HepG2 (cell line): ENCODE measurements around the gene RAD51D. TPM values are rescaled to one million over a fixed set of nuclear protein-coding genes. Genes with fewer than 3 reads are reported as not detected.

Experiments
- ESRRA ChIP-seq: sonication (generic); formaldehyde crosslinking; IDR thresholded peaks from 2 replicates; pipeline ENCODE4 v1.5.1; 2020; ENCODE audit warnings: mild to moderate bottlenecking, low read depth, missing genetic modification reagents
- HCFC1 ChIP-seq: fragments of 150-350 bp; IDR thresholded peaks from 2 replicates; pipeline ENCODE4 v1.6.1; 2014; ENCODE audit warnings: low read depth, low read length
- JUN ChIP-seq: sonication (generic); formaldehyde crosslinking; IDR thresholded peaks from 2 replicates; pipeline ENCODE4 v1.4.0; 2020; ENCODE audit warnings: mild to moderate bottlenecking, missing genetic modification reagents
- KMT2A ChIP-seq: sonication (generic); formaldehyde crosslinking; IDR thresholded peaks from 2 replicates; pipeline ENCODE4 v1.4.0; 2020; ENCODE audit warnings: missing genetic modification reagents
- MXI1 ChIP-seq: IDR thresholded peaks from 3 replicates; pipeline ENCODE4 v1.6.1; 2012; ENCODE audit warnings: low read depth, low read length, inconsistent platforms, borderline replicate concordance
- MZF1 ChIP-seq: sonication (generic); formaldehyde crosslinking; IDR thresholded peaks from 2 replicates; pipeline ENCODE4 v1.8.1; 2023; ENCODE audit warnings: mild to moderate bottlenecking, missing genetic modification reagents, borderline replicate concordance
- NCOA2 ChIP-seq: sonication (generic); formaldehyde crosslinking; IDR thresholded peaks from 2 replicates; pipeline ENCODE4 v1.8.0; 2022; ENCODE audit warnings: inconsistent platforms
- NRL ChIP-seq: sonication (generic); formaldehyde crosslinking; IDR thresholded peaks from 2 replicates; pipeline ENCODE4 v1.5.0; 2020; ENCODE audit warnings: missing genetic modification reagents, mild to moderate bottlenecking, moderate library complexity, borderline replicate concordance
- POLR2A ChIP-seq, 2 experiments: IDR thresholded peaks; 2 replicates each; pipeline ENCODE4 v1.6.1; 2011; ENCODE audit warnings: low read depth in 2 of 2, low read length in 2 of 2, mild to moderate bottlenecking in 1 of 2, moderate library complexity in 1 of 2; ENCODE audit not compliant: insufficient read depth in 1 of 2
- POLR2G ChIP-seq: fragments of 200-400 bp; formaldehyde crosslinking; IDR thresholded peaks from 2 replicates; pipeline ENCODE4 v1.6.1; 2018; ENCODE audit warnings: mild to moderate bottlenecking, low read depth, low read length, moderate library complexity
- RAD51 ChIP-seq: fragments of 450-650 bp; IDR thresholded peaks from 2 replicates; pipeline ENCODE4 v1.6.1; 2016; ENCODE audit warnings: borderline replicate concordance
- SMYD3 ChIP-seq: sonication (generic); formaldehyde crosslinking; IDR thresholded peaks from 2 replicates; pipeline ENCODE4 v1.8.1; 2023; ENCODE audit warnings: mild to moderate bottlenecking, missing genetic modification reagents
- SOX5 ChIP-seq: IDR thresholded peaks from 2 replicates; pipeline ENCODE4 v1.6.1; 2016; ENCODE audit warnings: borderline replicate concordance
- SYNCRIP ChIP-seq: fragments of 200-400 bp; formaldehyde crosslinking; IDR thresholded peaks from 2 replicates; pipeline ENCODE4 v1.6.1; 2018; ENCODE audit warnings: mild to moderate bottlenecking, low read depth, low read length; ENCODE audit not compliant: insufficient read depth
- ZFP90 ChIP-seq: sonication (generic); formaldehyde crosslinking; IDR thresholded peaks from 2 replicates; pipeline ENCODE4 v1.8.0; 2022; ENCODE audit warnings: missing genetic modification reagents, mild to moderate bottlenecking, inconsistent platforms, borderline replicate concordance
- ZMYM4 ChIP-seq: sonication (generic); formaldehyde crosslinking; IDR thresholded peaks from 2 replicates; pipeline ENCODE4 v1.8.1; 2023; ENCODE audit warnings: mild to moderate bottlenecking, missing genetic modification reagents
- ZNF230 ChIP-seq: sonication (generic); formaldehyde crosslinking; IDR thresholded peaks from 2 replicates; pipeline ENCODE4 v1.4.0; 2020; ENCODE audit warnings: mild to moderate bottlenecking, missing genetic modification reagents
- ZNF709 ChIP-seq: sonication (generic); formaldehyde crosslinking; IDR thresholded peaks from 2 replicates; pipeline ENCODE4 v1.5.0; 2020; ENCODE audit warnings: mild to moderate bottlenecking, missing genetic modification reagents
- polyA plus RNA-seq, 8 experiments: library from polyadenylated mRNA; depleted of rRNA in 3 of 8; stranded (reverse) in 7 of 8; unstranded in 1 of 8; fragments of >200 nt; fragmentation: Illumina TruSeq in 4 of 8; extraction: Trizol in 4 of 8; gene quantifications; 2 replicates each; pipeline versions ENCODE4 v1.2.1 to v1.2.3, GENCODE V29; 2011 to 2016; ENCODE audit warnings: low read depth in 4 of 8, missing spikeins in 1 of 8, mixed read lengths in 1 of 8; ENCODE audit not compliant: insufficient read depth in 1 of 8
- total RNA-seq, 5 experiments: library from RNA; depleted of rRNA; stranded (reverse); fragments of >200 nt; fragmentation: Illumina TruSeq; extraction: Trizol; gene quantifications; 2 replicates each; pipeline ENCODE4 v1.2.3, GENCODE V29; 2016; ENCODE audit warnings: low read depth in 1 of 5
- TF ChIP-seq, protein P1 (sequence below): sonication (generic); formaldehyde crosslinking; IDR thresholded peaks from 2 replicates; pipeline ENCODE4 v1.4.0; 2020; ENCODE audit warnings: missing genetic modification reagents, borderline replicate concordance
- TF ChIP-seq, protein P2 (sequence below): sonication (generic); formaldehyde crosslinking; IDR thresholded peaks from 2 replicates; pipeline ENCODE4 v1.8.0; 2022; ENCODE audit warnings: mild to moderate bottlenecking, missing genetic modification reagents; ENCODE audit not compliant: insufficient replicate concordance
- TF ChIP-seq, protein P3 (sequence below): sonication (generic); formaldehyde crosslinking; IDR thresholded peaks from 2 replicates; pipeline ENCODE4 v1.4.0; 2020; ENCODE audit warnings: missing genetic modification reagents, low read depth, mild to moderate bottlenecking, borderline replicate concordance
- TF ChIP-seq, protein P4 (sequence below): sonication (generic); formaldehyde crosslinking; IDR thresholded peaks from 2 replicates; pipeline ENCODE4 v1.4.0; 2020; ENCODE audit warnings: missing genetic modification reagents, mild to moderate bottlenecking, borderline replicate concordance
- TF ChIP-seq, protein P5 (sequence below): sonication (generic); formaldehyde crosslinking; IDR thresholded peaks from 2 replicates; pipeline ENCODE4 v1.5.0; 2020; ENCODE audit warnings: mild to moderate bottlenecking, missing genetic modification reagents

The RAD51D gene
- total and polyA plus RNA-seq, 2 of the 13 experiments (the other 11 are each of a cell fraction or from before 2014, with no cell fraction given) = 6.7 to 13.1 TPM

DNA sequence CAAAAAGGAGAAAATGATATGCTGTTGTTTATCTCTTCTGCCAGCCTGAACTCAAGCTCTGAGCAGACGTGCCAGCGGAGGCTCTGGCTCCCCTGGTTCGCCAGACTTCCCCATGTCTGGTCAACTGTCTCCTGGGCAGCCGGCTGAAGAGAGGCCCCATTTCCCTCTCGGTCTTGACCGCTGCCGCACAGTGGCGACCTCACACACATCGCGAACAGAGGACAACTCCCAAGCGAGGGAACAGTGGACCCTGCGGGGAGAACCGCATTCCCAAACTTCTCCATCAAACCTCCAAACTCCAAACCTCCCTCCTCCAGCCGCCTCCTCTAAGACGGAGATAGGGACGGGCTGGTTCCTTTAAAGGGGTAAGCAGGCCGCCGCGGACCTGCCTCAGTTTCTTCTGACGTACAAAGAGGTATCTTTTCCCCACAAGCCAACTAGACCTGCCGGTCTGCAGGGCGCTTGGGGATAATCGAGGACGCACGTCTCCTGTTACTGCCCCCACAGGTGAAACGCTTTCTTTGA, 31.2 kb downstream of the RAD51D start (continued):
- TF ChIP-seq, protein P1, sequence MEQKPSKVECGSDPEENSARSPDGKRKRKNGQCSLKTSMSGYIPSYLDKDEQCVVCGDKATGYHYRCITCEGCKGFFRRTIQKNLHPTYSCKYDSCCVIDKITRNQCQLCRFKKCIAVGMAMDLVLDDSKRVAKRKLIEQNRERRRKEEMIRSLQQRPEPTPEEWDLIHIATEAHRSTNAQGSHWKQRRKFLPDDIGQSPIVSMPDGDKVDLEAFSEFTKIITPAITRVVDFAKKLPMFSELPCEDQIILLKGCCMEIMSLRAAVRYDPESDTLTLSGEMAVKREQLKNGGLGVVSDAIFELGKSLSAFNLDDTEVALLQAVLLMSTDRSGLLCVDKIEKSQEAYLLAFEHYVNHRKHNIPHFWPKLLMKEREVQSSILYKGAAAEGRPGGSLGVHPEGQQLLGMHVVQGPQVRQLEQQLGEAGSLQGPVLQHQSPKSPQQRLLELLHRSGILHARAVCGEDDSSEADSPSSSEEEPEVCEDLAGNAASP = 0 out of 2 replicates have a peak, but pooled peaks have one; percentile 21
- TF ChIP-seq ZFP90 (0 out of 2 replicates have a peak, but pooled peaks have one; percentile 38), HCFC1 (no peak), ZMYM4 (0 out of 2 replicates have a peak, but pooled peaks have one; percentile 8), JUN (CRISPR knock-in tag) (no peak), POLR2G (peak; percentile 35; the same call in 1 of the 2 replicates), MXI1 (peak; percentile 2; the same call in 1 of the 3 replicates), MZF1 (no peak), KMT2A (peak; percentile 20; the same call in 1 of the 2 replicates), POLR2A (IDR thresholded peaks at IDR 0.05; ENCODE audit: insufficient read depth in 1 of 2, low read depth in 2 of 2, low read length in 2 of 2) (0 out of 4 replicates have a peak, but pooled peaks of 1 of the 2 experiments have one; percentile 4), ZNF230 (CRISPR knock-in tag) (no peak), SYNCRIP (no peak), SOX5 (no peak), NCOA2 (CRISPR knock-in tag) (0 out of 2 replicates have a peak, but pooled peaks have one; percentile 3), ESRRA (0 out of 2 replicates have a peak, but pooled peaks have one; percentile 5), ZNF709 (CRISPR knock-in tag) (no peak), SMYD3 (CRISPR knock-in tag) (no peak), RAD51 (no peak), NRL (CRISPR knock-in tag) (peak; percentile 34; the same call in 1 of the 2 replicates)
- TF ChIP-seq, protein P2, sequence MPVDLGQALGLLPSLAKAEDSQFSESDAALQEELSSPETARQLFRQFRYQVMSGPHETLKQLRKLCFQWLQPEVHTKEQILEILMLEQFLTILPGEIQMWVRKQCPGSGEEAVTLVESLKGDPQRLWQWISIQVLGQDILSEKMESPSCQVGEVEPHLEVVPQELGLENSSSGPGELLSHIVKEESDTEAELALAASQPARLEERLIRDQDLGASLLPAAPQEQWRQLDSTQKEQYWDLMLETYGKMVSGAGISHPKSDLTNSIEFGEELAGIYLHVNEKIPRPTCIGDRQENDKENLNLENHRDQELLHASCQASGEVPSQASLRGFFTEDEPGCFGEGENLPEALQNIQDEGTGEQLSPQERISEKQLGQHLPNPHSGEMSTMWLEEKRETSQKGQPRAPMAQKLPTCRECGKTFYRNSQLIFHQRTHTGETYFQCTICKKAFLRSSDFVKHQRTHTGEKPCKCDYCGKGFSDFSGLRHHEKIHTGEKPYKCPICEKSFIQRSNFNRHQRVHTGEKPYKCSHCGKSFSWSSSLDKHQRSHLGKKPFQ = no peak
- TF ChIP-seq, protein P3, sequence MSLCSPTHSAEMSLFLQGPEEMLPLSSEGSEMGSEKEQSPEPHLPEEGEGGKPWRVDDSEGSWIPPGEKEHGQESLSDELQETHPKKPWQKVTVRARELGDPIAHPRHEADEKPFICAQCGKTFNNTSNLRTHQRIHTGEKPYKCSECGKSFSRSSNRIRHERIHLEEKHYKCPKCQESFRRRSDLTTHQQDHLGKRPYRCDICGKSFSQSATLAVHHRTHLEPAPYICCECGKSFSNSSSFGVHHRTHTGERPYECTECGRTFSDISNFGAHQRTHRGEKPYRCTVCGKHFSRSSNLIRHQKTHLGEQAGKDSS (CRISPR knock-in tag) = peak; percentile 48; the same call in 1 of the 2 replicates
- TF ChIP-seq, protein P4, sequence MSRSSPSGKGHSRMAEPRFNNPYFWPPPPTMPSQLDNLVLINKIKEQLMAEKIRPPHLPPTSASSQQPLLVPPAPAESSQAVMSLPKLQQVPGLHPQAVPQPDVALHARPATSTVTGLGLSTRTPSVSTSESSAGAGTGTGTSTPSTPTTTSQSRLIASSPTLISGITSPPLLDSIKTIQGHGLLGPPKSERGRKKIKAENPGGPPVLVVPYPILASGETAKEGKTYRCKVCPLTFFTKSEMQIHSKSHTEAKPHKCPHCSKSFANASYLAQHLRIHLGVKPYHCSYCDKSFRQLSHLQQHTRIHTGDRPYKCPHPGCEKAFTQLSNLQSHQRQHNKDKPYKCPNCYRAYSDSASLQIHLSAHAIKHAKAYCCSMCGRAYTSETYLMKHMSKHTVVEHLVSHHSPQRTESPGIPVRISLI (CRISPR knock-in tag) = no peak
- TF ChIP-seq, protein P5, sequence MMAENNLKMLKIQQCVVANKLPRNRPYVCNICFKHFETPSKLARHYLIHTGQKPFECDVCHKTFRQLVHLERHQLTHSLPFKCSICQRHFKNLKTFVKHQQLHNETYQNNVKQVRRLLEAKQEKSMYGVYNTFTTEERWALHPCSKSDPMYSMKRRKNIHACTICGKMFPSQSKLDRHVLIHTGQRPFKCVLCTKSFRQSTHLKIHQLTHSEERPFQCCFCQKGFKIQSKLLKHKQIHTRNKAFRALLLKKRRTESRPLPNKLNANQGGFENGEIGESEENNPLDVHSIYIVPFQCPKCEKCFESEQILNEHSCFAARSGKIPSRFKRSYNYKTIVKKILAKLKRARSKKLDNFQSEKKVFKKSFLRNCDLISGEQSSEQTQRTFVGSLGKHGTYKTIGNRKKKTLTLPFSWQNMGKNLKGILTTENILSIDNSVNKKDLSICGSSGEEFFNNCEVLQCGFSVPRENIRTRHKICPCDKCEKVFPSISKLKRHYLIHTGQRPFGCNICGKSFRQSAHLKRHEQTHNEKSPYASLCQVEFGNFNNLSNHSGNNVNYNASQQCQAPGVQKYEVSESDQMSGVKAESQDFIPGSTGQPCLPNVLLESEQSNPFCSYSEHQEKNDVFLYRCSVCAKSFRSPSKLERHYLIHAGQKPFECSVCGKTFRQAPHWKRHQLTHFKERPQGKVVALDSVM (CRISPR knock-in tag) = peak; percentile 4; the same call in 1 of the 2 replicates
